DOHH2 (cell line): ENCODE measurements around the gene UBE2K.

Source experiments
- EZH2phosphoT487 ChIP-seq: fragments of 200-600 bp; sonication (generic); IDR thresholded peaks from 2 replicates; pipeline ENCODE4 v1.6.1; 2017; ENCODE audit warnings: borderline replicate concordance, mild to moderate bottlenecking, antibody characterized with exemption, low read length, moderate library complexity, mixed read lengths
- TF ChIP-seq, protein P1 (sequence below): fragments of 200-600 bp; sonication (generic); IDR thresholded peaks from one replicate; pipeline ENCODE4 v1.5.1; 2014; ENCODE audit warnings: antibody characterized with exemption, mild to moderate bottlenecking, low read depth, low read length; ENCODE audit not compliant: poor library complexity, severe bottlenecking

GRCh38 chr4:39730072-39730471 is 32.1 kb downstream of the UBE2K start:
- TF ChIP-seq, protein P1, sequence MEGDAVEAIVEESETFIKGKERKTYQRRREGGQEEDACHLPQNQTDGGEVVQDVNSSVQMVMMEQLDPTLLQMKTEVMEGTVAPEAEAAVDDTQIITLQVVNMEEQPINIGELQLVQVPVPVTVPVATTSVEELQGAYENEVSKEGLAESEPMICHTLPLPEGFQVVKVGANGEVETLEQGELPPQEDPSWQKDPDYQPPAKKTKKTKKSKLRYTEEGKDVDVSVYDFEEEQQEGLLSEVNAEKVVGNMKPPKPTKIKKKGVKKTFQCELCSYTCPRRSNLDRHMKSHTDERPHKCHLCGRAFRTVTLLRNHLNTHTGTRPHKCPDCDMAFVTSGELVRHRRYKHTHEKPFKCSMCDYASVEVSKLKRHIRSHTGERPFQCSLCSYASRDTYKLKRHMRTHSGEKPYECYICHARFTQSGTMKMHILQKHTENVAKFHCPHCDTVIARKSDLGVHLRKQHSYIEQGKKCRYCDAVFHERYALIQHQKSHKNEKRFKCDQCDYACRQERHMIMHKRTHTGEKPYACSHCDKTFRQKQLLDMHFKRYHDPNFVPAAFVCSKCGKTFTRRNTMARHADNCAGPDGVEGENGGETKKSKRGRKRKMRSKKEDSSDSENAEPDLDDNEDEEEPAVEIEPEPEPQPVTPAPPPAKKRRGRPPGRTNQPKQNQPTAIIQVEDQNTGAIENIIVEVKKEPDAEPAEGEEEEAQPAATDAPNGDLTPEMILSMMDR, result no peak
- no peak for TF ChIP-seq EZH2phosphoT487
